ENCODE measurements around the gene GOSR2.

DNA sequence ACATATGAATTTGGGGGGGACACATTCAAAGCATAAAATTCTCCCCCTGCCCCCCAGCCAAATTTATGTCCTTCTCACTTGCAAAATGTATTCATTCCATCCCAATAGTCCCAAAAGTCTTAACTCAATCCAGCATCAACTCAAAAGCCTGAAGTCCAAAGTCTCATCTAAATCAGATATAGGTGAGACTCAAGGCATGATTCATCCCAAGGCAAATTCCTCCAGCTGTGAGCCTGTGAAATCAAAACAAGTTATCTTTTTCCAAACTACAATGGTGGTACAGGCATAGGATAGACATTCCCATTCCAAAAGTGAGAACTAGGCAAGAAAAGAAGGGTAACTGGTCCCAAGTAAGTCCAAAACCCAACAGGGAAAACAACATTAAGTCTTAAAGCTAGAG is 5.9 kb upstream of the GOSR2 start:
- TF ChIP-seq CHD2 (IDR thresholded peaks at IDR 0.05; ENCODE audit: low read length, partially characterized antibody) (no peak), EZH2phosphoT487 (IDR thresholded peaks at IDR 0.05; ENCODE audit: borderline replicate concordance, low read depth) (no peak), POLR2AphosphoS5 (IDR thresholded peaks at IDR 0.05; ENCODE audit: low read depth, low read length) (no peak), SIN3A (IDR thresholded peaks at IDR 0.05; ENCODE audit: borderline replicate concordance, low read depth, low read length) (no peak), YY1 (IDR thresholded peaks at IDR 0.05; ENCODE audit: low read depth) (no peak), FOXJ3 (CRISPR knock-in tag; IDR thresholded peaks at IDR 0.05) (no peak), TAF1 (IDR thresholded peaks at IDR 0.05; ENCODE audit: borderline replicate concordance, low read depth, low read length) (no peak)
- TF ChIP-seq, protein P1, sequence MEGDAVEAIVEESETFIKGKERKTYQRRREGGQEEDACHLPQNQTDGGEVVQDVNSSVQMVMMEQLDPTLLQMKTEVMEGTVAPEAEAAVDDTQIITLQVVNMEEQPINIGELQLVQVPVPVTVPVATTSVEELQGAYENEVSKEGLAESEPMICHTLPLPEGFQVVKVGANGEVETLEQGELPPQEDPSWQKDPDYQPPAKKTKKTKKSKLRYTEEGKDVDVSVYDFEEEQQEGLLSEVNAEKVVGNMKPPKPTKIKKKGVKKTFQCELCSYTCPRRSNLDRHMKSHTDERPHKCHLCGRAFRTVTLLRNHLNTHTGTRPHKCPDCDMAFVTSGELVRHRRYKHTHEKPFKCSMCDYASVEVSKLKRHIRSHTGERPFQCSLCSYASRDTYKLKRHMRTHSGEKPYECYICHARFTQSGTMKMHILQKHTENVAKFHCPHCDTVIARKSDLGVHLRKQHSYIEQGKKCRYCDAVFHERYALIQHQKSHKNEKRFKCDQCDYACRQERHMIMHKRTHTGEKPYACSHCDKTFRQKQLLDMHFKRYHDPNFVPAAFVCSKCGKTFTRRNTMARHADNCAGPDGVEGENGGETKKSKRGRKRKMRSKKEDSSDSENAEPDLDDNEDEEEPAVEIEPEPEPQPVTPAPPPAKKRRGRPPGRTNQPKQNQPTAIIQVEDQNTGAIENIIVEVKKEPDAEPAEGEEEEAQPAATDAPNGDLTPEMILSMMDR (IDR thresholded peaks at IDR 0.05): no peak
